Measurements from ENCODE around the gene HMCN1.

- no peak for TF ChIP-seq POLR2A (IDR thresholded peaks at IDR 0.05)
- no peak for TF ChIP-seq CTCF (IDR thresholded peaks at IDR 0.05)
Observed at GRCh38 chr1:186139701-186140100, 405.5 kb downstream of the HMCN1 start.

Data from thyroid gland (tissue), 4 donors.